IMR-90 (cell line): ENCODE measurements around the gene NKG7. TPM values are rescaled to one million over a fixed set of nuclear protein-coding genes. Genes with fewer than 3 reads are reported as not detected.
A peak's percentile ranks its signal among the peaks of the same experiment; 100 is the strongest.

ENCODE experiments used
- ATAC-seq: fragments of 200-7000 bp; cut with Tn5 transposase; 2 replicates; pipeline ENCODE4 v1.9.1; 2020; ENCODE audit warnings: low read depth, mild to moderate bottlenecking, moderate library complexity
- BruUV-seq: library from RNA; stranded (reverse); fragments of 400-500 nt; replicated peaks from 2 replicates; lab custom pipeline; 2021; lab: Mats Ljungman, UMichigan
- CTCF ChIA-PET: fragments of 300-600 bp; formaldehyde crosslinking; extraction: SDS; loops from one replicate; lab custom pipeline; 2021; ENCODE audit warnings: antibody characterized with exemption; lab: Yijun Ruan, JAX
- POLR2A ChIA-PET: fragments of 300-600 bp; sonication (Branson Sonifier 250); formaldehyde crosslinking; loops from one replicate; lab custom pipeline; 2022; ENCODE audit warnings: antibody characterized with exemption; ENCODE audit not compliant: unreplicated experiment; lab: Charles Lee
- DNase-seq: peaks from one replicate; pipeline ENCODE4 v3.0.0; 2013
- H2AFZ ChIP-seq: replicated peaks from 2 replicates; pipeline ENCODE3; 2013; ENCODE audit warnings: low read length, mild to moderate bottlenecking; ENCODE audit not compliant: poor library complexity
- H2AK5ac ChIP-seq: 2 replicates; pipeline ENCODE4 v1.6.1; 2013; ENCODE audit warnings: low read depth, low read length, inconsistent platforms
- H2AK9ac ChIP-seq: replicated peaks from 2 replicates; pipeline ENCODE3; 2013; ENCODE audit warnings: mild to moderate bottlenecking, low read depth, low read length, moderate library complexity; ENCODE audit not compliant: poor library complexity
- H2BK120ac ChIP-seq: 2 replicates; pipeline ENCODE4 v1.6.1; 2013; ENCODE audit warnings: low read depth, low read length, inconsistent platforms
- H2BK15ac ChIP-seq: 3 replicates; pipeline ENCODE4 v1.6.1; 2013; ENCODE audit warnings: low read depth, low read length, inconsistent platforms
- H2BK20ac ChIP-seq: 2 replicates; pipeline ENCODE4 v1.6.1; 2013; ENCODE audit warnings: low read depth, mild to moderate bottlenecking, inconsistent platforms, low read length, moderate library complexity
- H2BK5ac ChIP-seq: 2 replicates; pipeline ENCODE4 v1.6.1; 2013; ENCODE audit warnings: mild to moderate bottlenecking, low read depth, low read length, inconsistent platforms; ENCODE audit not compliant: poor library complexity, severe bottlenecking
- H3K14ac ChIP-seq: replicated peaks from 2 replicates; pipeline ENCODE4 v1.6.1; 2013; ENCODE audit warnings: low read depth, low read length, inconsistent platforms
- H3K18ac ChIP-seq: 2 replicates; pipeline ENCODE4 v1.6.1; 2013; ENCODE audit warnings: low read depth, low read length, control low read depth
- H3K23ac ChIP-seq: 2 replicates; pipeline ENCODE4 v1.6.1; 2013; ENCODE audit warnings: low read depth, low read length, inconsistent platforms
- H3K27ac ChIP-seq: 2 replicates; pipeline ENCODE4 v1.5.1; 2013; ENCODE audit warnings: mild to moderate bottlenecking, control low read depth, low read length; ENCODE audit not compliant: insufficient read depth
- H3K27me3 ChIP-seq: 2 replicates; pipeline ENCODE4 v1.6.1; 2013; ENCODE audit warnings: low read length; ENCODE audit not compliant: control insufficient read depth, insufficient read depth
- H3K36me3 ChIP-seq: 2 replicates; pipeline ENCODE4 v1.6.1; 2013; ENCODE audit warnings: low read length, mixed read lengths; ENCODE audit not compliant: control insufficient read depth, insufficient read depth
- H3K4ac ChIP-seq: 2 replicates; pipeline ENCODE4 v1.6.1; 2013; ENCODE audit warnings: low read depth, low read length, inconsistent platforms
- H3K4me1 ChIP-seq: 2 replicates; pipeline ENCODE4 v1.6.1; 2013; ENCODE audit warnings: low read length, mixed read lengths; ENCODE audit not compliant: control insufficient read depth, insufficient read depth
- H3K4me2 ChIP-seq: 2 replicates; pipeline ENCODE4 v1.6.1; 2013; ENCODE audit warnings: low read depth, mild to moderate bottlenecking, control low read depth, low read length, moderate library complexity
- H3K4me3 ChIP-seq: 2 replicates; pipeline ENCODE4 v1.5.1; 2013; ENCODE audit warnings: low read depth, mild to moderate bottlenecking, control low read depth, low read length, moderate library complexity; ENCODE audit not compliant: insufficient read depth
- H3K56ac ChIP-seq: 2 replicates; pipeline ENCODE4 v1.6.1; 2013; ENCODE audit warnings: low read length, inconsistent platforms; ENCODE audit not compliant: insufficient read depth; ENCODE audit errors: extremely low read depth
- H3K79me1 ChIP-seq, 2 experiments: 2 replicates each; pipeline ENCODE4 v1.6.1; 2013; ENCODE audit warnings: low read length in 2 of 2, inconsistent platforms in 1 of 2, low read depth in 1 of 2
- H3K9ac ChIP-seq: 2 replicates; pipeline ENCODE4 v1.6.1; 2013; ENCODE audit warnings: low read depth, low read length, control low read depth
- H3K9me1 ChIP-seq: 2 replicates; pipeline ENCODE4 v1.6.1; 2013; ENCODE audit warnings: low read length, inconsistent platforms; ENCODE audit not compliant: insufficient read depth
- H3K9me3 ChIP-seq: 2 replicates; pipeline ENCODE4 v1.6.1; 2013; ENCODE audit warnings: low read length; ENCODE audit not compliant: control insufficient read depth, insufficient read depth
- H4K20me1 ChIP-seq: 2 replicates; pipeline ENCODE4 v1.6.1; 2013; ENCODE audit warnings: low read length, inconsistent platforms; ENCODE audit not compliant: insufficient read depth
- H4K5ac ChIP-seq: 2 replicates; pipeline ENCODE4 v1.6.1; 2013; ENCODE audit warnings: mild to moderate bottlenecking, low read depth, low read length, control low read depth
- H4K8ac ChIP-seq, 2 experiments: 2 replicates each; pipeline ENCODE4 v1.6.1; 2013; ENCODE audit warnings: low read depth in 2 of 2, low read length in 2 of 2, control low read depth in 1 of 2, inconsistent platforms in 1 of 2
- H4K91ac ChIP-seq: 2 replicates; pipeline ENCODE4 v1.6.1; 2013; ENCODE audit warnings: low read depth, low read length, inconsistent platforms; ENCODE audit not compliant: insufficient read depth
- BHLHE40 ChIP-seq: fragments of 150-350 bp; IDR thresholded peaks from 2 replicates; pipeline ENCODE4 v1.6.1; 2016; ENCODE audit warnings: mild to moderate bottlenecking, low read depth, low read length
- CEBPB ChIP-seq: IDR thresholded peaks from 2 replicates; pipeline ENCODE4 v1.6.1; 2012; ENCODE audit warnings: low read depth, low read length, improper control_type of control experiment
- CHD1 ChIP-seq: IDR thresholded peaks from 2 replicates; pipeline ENCODE4 v1.6.1; 2012; ENCODE audit warnings: low read depth, low read length, improper control_type of control experiment
- FOS ChIP-seq: fragments of 150-350 bp; IDR thresholded peaks from 2 replicates; pipeline ENCODE4 v1.6.1; 2016; ENCODE audit warnings: low read depth, low read length
- MAFK ChIP-seq: IDR thresholded peaks from 2 replicates; pipeline ENCODE4 v1.6.1; 2012; ENCODE audit warnings: low read depth, low read length, improper control_type of control experiment
- MAZ ChIP-seq: IDR thresholded peaks from 2 replicates; pipeline ENCODE4 v1.6.1; 2012; ENCODE audit warnings: low read depth, mild to moderate bottlenecking, low read length, improper control_type of control experiment, moderate library complexity, borderline replicate concordance
- MXI1 ChIP-seq: IDR thresholded peaks from 2 replicates; pipeline ENCODE4 v1.6.1; 2012; ENCODE audit warnings: low read depth, mild to moderate bottlenecking, low read length, moderate library complexity, borderline replicate concordance
- NFE2L2 ChIP-seq: fragments of 150-350 bp; IDR thresholded peaks from 2 replicates; pipeline ENCODE4 v1.6.1; 2016; ENCODE audit warnings: low read depth, mild to moderate bottlenecking, low read length
- RAD21 ChIP-seq: IDR thresholded peaks from 2 replicates; pipeline ENCODE4 v1.6.1; 2012; ENCODE audit warnings: low read length, improper control_type of control experiment
- RCOR1 ChIP-seq: IDR thresholded peaks from 2 replicates; pipeline ENCODE4 v1.6.1; 2012; ENCODE audit warnings: mild to moderate bottlenecking, low read length, improper control_type of control experiment; ENCODE audit not compliant: insufficient replicate concordance
- RFX5 ChIP-seq: IDR thresholded peaks from 2 replicates; pipeline ENCODE4 v1.8.0; 2012; ENCODE audit warnings: low read depth, mild to moderate bottlenecking, low read length, moderate library complexity
- WGBS, 2 experiments: methylation state at CpG; one replicate each; pipeline versions ENCODE4 v1.1.5 to v1.1.7; 2013; ENCODE audit warnings: missing lambda C conversion rate in 2 of 2; ENCODE audit not compliant: insufficient read length in 1 of 2; ENCODE audit errors: extremely low coverage in 2 of 2; 5-methylcytosine and 5-hydroxymethylcytosine counted together
- dilution Hi-C: fragments of 300-500 bp; cut with HindIII; formaldehyde crosslinking; loops from one replicate; pipeline ENCODE4 v1.14.3; 2018; ENCODE audit warnings: low sequenced_read_pairs; ENCODE audit not compliant: unreplicated experiment
- in situ Hi-C: fragments of 300-500 bp; cut with MboI; formaldehyde crosslinking; loops from 3 replicates; pipeline ENCODE4 v1.14.3; 2019; ENCODE audit warnings: low sequenced_read_pairs, inconsistent platforms, mixed read lengths
- intact Hi-C: fragments of 100-400 bp; cut with micrococcal nuclease; formaldehyde crosslinking; loops from 2 replicates; pipeline ENCODE4 v1.10.0; 2022
- polyA plus RNA-seq, 3 experiments: library from polyadenylated mRNA; depleted of rRNA; stranded (reverse); fragments of >200 nt; gene quantifications; 2 replicates each; pipeline ENCODE4 v1.2.3, GENCODE V29; 2012; ENCODE audit warnings: low replicate concordance in 1 of 3
- total RNA-seq: library from RNA; depleted of rRNA; stranded (reverse); fragments of >200 nt; gene quantifications from 2 replicates; pipeline ENCODE4 v1.2.3, GENCODE V29; 2012
- TF ChIP-seq, protein P1 (sequence below): conservative IDR thresholded peaks from 2 replicates; pipeline ENCODE4 v1.5.1; 2012; ENCODE audit warnings: mild to moderate bottlenecking, low read depth, low read length, improper control_type of control experiment
- TF ChIP-seq, protein P2 (sequence below): fragments of 150-350 bp; IDR thresholded peaks from 2 replicates; pipeline ENCODE4 v1.6.1; 2017; ENCODE audit warnings: mild to moderate bottlenecking, antibody characterized with exemption, low read length, low read depth

The NKG7 gene
- total and polyA plus RNA-seq, 2 of the 4 experiments (the other 2 are of a cell fraction): not detected

DNA sequence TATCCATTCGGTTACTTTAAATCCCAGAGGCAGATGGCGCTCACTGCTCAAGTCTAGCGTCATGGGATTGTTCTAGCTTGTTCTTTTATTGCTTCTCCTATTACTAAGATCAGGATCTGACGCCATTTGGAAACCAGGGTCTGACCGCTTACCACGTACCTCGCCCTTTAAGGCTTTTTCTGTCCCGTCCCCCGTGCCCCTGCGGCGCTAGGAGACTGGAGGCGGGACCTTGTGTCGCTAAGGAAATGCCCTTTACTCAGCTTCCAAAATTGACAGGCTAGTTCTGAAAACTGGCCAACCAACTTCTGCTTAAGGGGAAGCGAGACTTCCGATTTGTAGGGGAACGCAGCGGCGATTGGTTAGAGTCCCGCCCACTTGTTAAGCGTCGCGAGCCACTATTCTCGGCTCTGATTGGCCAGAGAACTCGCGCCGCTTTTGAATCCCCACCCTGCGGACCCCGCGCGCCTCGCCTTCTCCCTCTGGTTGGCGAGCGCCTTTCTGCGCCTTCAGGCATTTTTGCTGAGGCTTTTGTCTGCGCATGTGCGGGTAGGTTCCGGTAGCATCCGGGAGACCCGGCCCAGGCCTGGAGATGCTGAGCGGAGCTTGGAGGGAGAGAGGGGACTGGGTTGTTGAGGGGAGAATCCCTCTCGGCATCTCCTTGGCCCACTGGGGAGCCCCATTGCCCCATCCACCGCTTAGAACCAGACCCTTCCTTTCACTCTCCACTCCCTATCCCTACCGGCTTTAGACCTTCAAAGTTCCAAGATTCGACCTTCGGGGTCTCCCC lies 21.8 kb upstream of the NKG7 start (continued):
- 0 out of 2 replicates have a peak, but pooled peaks have one; percentile 20 for TF ChIP-seq MAZ

DNA sequence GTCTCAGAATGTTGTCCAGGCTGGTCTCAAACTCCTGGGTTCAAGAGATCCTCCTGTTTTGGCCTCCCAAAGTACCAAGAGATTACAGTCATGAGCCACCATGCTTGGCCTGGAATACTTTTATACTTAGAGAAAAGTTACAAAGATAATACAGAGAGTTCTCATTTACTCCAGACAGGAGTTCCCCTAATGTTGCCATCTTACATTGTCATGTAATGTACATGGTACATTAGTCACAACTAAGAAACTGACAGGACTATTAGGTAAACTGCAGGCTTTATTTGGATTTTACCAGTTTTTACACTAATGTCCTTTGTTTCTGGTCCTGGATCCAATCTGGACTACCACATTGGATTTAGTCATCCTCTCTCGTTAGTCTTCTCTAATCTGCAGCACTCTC lies 20.2 kb upstream of the NKG7 start:
- no peak overlapping the region for H2BK5ac ChIP-seq
- H3K4me2 ChIP-seq: no peak overlapping the region
- no peak overlapping the region for H2AFZ ChIP-seq
- no peak overlapping the region for H3K18ac ChIP-seq
- H3K23ac ChIP-seq: no peak overlapping the region
- no peak overlapping the region for H3K56ac ChIP-seq
- no peak overlapping the region for H3K14ac ChIP-seq
- no peak overlapping the region for H3K9ac ChIP-seq
- no peaks in the 10 kb centered on the region; the same call in 1 of the 2 replicates for H3K9me1 ChIP-seq
- H2AK5ac ChIP-seq: no peak overlapping the region
- no peaks in the 10 kb centered on the region for H3K36me3 ChIP-seq
- ATAC-seq (no peak), DNase-seq (no peak)
- in situ Hi-C loops (no loop called here), dilution Hi-C loops (no loop called here), intact Hi-C loops (no loop called here)
- ChIA-PET POLR2A (no interaction called here), CTCF (no interaction called here)
- BruUV-seq: no TSS peak
- no peak overlapping the region for H3K4me3 ChIP-seq
- H3K9me3 ChIP-seq: no peaks in the 10 kb centered on the region
- H4K20me1 ChIP-seq: no peaks in the 10 kb centered on the region
- no peak overlapping the region for H2BK15ac ChIP-seq
- no peak overlapping the region for H4K8ac ChIP-seq
- H4K5ac ChIP-seq: no peak overlapping the region
- H2AK9ac ChIP-seq: no peak overlapping the region
- no CpG with 5 or more reads among the region's 1 CpG for WGBS, 2 experiments
- H3K79me1 ChIP-seq: 0 out of 4 replicates have a peak, but pooled peaks cover 0 to 6% of the 10 kb centered on the region in 2 experiments
- no peak overlapping the region for H3K4ac ChIP-seq
- no peak overlapping the region for H3K27ac ChIP-seq
- H2BK120ac ChIP-seq: no peak overlapping the region
- H3K27me3 ChIP-seq: no peaks in the 10 kb centered on the region
- H4K91ac ChIP-seq: no peak overlapping the region
- no peaks in the 10 kb centered on the region for H3K4me1 ChIP-seq
- H2BK20ac ChIP-seq: no peak overlapping the region
- TF ChIP-seq CEBPB (no peak), FOS (no peak), MXI1 (no peak), BHLHE40 (no peak), RAD21 (no peak), RCOR1 (no peak), NFE2L2 (no peak), MAZ (no peak), CHD1 (no peak), RFX5 (no peak), MAFK (no peak)
- TF ChIP-seq, protein P1, sequence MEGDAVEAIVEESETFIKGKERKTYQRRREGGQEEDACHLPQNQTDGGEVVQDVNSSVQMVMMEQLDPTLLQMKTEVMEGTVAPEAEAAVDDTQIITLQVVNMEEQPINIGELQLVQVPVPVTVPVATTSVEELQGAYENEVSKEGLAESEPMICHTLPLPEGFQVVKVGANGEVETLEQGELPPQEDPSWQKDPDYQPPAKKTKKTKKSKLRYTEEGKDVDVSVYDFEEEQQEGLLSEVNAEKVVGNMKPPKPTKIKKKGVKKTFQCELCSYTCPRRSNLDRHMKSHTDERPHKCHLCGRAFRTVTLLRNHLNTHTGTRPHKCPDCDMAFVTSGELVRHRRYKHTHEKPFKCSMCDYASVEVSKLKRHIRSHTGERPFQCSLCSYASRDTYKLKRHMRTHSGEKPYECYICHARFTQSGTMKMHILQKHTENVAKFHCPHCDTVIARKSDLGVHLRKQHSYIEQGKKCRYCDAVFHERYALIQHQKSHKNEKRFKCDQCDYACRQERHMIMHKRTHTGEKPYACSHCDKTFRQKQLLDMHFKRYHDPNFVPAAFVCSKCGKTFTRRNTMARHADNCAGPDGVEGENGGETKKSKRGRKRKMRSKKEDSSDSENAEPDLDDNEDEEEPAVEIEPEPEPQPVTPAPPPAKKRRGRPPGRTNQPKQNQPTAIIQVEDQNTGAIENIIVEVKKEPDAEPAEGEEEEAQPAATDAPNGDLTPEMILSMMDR: no peak
- TF ChIP-seq, protein P2, sequence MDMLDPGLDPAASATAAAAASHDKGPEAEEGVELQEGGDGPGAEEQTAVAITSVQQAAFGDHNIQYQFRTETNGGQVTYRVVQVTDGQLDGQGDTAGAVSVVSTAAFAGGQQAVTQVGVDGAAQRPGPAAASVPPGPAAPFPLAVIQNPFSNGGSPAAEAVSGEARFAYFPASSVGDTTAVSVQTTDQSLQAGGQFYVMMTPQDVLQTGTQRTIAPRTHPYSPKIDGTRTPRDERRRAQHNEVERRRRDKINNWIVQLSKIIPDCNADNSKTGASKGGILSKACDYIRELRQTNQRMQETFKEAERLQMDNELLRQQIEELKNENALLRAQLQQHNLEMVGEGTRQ: no peak
